ENCODE results near the gene CBLC.

- TF ChIP-seq TRIM28 (IDR thresholded peaks at IDR 0.05; ENCODE audit: borderline replicate concordance, low read length) (no peak), PRDM1 (tag by site-specific recombination; IDR thresholded peaks at IDR 0.05) (no peak), CTCF (tag by site-specific recombination; IDR thresholded peaks at IDR 0.05) (no peak), ZBTB49 (tag by site-specific recombination; IDR thresholded peaks at IDR 0.05; ENCODE audit: low read depth) (no peak), ZNF146 (tag by site-specific recombination; IDR thresholded peaks at IDR 0.05) (no peak), ZNF560 (tag by site-specific recombination; IDR thresholded peaks at IDR 0.05; ENCODE audit: borderline replicate concordance) (no peak), ZNF138 (tag by site-specific recombination; IDR thresholded peaks at IDR 0.05; ENCODE audit: borderline replicate concordance) (no peak), ZNF223 (tag by site-specific recombination; IDR thresholded peaks at IDR 0.05) (no peak)
These were observed 22.5 kb upstream of the CBLC start for GRCh38 chr19:44755219-44755618.
